GM18505 (cell line): ENCODE data around the gene SYNJ2.
"Not testable (repeated sequence)": the region's sequence is repeated elsewhere in the genome, so short reads cannot be mapped to it uniquely, and the experiment has no call there.

Source experiments
- ATAC-seq: cut with Tn5 transposase; IDR thresholded peaks from one replicate; pipeline ENCODE4 v1.9.1; 2021; ENCODE audit not compliant: unreplicated experiment
- POLR2A ChIP-seq: IDR thresholded peaks from 4 replicates; pipeline ENCODE4 v1.6.1; 2011; ENCODE audit warnings: borderline replicate concordance; ENCODE audit not compliant: insufficient read depth, insufficient read length; ENCODE audit errors: extremely low read depth

The SYNJ2 gene

GRCh38 chr6:157961832-157962575 is 19.7 kb upstream of the SYNJ2 start:
- TF ChIP-seq POLR2A = no peak
- no peak for ATAC-seq

DNA sequence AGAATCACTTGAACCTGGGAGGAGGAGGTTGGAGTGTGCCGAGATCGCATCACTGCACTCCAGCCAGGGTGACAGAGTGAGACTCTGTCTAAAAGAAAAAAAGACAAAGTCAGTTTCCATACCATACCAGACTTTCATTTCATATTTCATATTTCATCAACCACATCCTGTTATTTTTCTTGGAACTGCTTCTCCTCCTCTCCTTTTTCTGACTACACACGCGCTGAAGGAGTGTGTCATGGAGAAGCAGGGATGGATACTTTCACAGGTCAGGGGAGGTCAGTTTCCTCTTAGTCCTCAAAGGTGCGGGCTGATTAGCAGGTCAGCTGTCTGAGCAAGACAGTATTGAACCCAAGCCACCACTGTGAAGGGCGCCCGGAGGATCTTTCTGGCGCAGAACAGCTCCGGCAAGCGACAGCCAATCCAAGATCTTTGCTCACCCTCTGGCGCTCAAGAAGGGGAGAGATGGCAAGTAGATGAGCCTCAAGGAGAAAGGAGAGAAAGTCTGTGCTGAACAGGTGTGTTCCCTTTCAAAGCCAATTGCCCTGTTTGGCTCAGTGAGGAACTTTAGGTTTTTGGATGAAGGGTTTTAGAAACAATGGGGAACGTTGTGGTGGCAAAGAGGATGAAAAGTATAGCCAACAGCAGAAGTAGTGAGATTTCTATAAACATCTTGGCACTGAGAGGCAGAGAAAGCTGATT is 18.9 kb upstream of the SYNJ2 start:
- no peak for TF ChIP-seq POLR2A
- ATAC-seq = no peak

DNA sequence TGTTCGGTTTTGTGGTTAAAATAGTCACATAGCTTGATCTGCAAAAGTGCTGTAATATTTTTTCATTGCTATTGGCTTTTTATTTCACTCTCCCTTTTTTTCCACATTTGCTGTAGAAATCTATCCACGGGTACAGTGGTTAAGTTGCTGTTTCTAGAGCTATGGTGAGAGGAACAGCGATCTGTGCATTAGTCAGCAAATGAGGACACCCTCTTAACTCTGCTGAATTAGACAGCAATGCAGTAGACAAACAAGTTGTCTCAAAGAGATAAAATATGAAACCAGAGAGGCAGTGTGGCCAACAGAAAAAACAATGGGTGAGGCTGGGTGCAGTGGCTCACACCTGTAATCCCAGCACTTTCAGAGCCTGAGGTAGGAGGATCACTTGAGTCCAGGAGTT is 17.6 kb upstream of the SYNJ2 start:
- no peak for ATAC-seq
- TF ChIP-seq POLR2A = no peak

DNA sequence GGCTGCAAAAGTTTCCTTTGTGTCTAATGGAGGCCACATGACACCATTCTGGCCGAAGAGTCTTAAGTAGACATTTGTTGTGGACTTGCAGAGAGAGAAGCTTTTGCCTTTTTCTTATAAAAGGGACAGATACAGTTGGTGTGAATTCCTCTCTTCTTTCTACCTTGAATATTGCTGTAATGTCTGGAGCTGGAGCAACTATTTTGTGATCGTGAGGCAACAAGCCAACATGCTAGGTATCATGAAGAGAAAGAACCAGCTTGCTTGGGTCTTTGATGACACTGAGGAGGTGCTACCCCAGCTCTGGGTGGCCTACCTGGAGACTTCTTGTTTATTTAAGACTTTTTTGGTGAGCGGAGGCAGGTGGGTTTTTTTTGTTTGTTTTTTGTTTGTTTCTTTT is 16.3 kb upstream of the SYNJ2 start:
- TF ChIP-seq POLR2A = no peak
- ATAC-seq = no peak

DNA sequence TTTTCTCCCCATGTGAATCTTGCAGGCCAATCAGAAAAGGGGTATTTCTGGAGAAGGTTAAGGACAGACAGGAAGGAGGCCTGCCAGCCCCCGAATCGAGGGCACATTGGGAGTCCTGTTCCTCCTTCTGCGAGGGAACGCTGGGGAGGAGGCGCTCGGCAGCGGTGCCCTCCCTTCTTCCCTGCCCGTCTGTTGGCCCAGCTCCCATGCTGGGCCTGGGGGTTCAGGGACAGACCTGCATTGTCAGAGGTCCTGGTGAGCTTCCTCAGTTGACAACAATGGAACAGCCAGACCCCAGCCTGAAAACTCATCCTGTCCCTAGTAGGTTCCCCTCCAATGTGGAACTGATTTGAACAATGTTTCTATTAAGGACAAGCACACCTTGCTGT is 15.1 kb upstream of the SYNJ2 start:
- no peak for TF ChIP-seq POLR2A
- ATAC-seq = no peak

DNA sequence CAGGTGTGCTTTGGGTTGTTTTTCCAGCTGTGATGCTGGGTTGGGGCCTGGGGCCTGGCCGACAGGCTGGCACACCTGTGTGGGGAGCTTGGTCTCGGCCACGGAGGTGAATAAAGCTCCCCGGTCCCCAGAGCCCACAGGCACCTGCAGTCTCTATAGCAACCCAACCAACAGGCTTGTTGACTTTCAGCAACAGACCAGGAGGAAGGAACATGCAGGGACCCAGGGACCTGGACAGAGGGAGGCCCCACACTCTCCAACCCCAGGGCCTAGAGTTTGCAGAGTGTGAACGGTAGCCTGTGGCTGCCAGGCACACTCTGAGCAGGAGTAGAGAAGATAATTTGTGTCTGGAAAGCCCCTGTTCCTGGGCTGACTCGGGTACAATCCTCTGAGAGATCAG is 14.6 kb upstream of the SYNJ2 start:
- ATAC-seq = no peak

GRCh38 chr6:157967486-157967885 is 14.2 kb upstream of the SYNJ2 start:
- ATAC-seq = no peak
- TF ChIP-seq POLR2A = no peak

More for the DNA sequence above, 14.6 kb upstream of the SYNJ2 start:
- no peak for TF ChIP-seq POLR2A

- not testable (repeated sequence) for ATAC-seq
Observed at GRCh38 chr6:157972177-157972576, 9.5 kb upstream of the SYNJ2 start.

- TF ChIP-seq POLR2A = no peak
- no peak for ATAC-seq
Observed at GRCh38 chr6:157974341-157974894, 7.2 kb upstream of the SYNJ2 start.

DNA sequence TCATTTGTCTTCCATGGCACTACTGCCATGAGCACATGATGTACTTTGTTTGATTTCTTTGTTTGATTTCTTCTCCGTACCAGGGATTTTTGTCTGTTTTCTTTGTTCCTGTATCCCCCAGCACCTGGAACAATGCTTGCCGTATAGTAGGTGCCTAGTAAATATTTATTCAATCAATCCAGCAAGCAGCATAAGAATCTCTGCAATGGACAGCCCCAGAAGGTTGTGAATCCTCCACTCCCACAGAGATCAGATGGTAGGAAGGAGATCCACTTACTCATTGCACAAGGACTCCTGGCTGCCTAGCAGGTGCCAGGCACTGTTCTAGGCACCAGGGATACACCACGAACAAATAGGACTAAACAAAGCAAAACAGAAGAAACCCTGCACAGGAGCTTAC is 6.7 kb upstream of the SYNJ2 start:
- TF ChIP-seq POLR2A = no peak
- no peak for ATAC-seq

DNA sequence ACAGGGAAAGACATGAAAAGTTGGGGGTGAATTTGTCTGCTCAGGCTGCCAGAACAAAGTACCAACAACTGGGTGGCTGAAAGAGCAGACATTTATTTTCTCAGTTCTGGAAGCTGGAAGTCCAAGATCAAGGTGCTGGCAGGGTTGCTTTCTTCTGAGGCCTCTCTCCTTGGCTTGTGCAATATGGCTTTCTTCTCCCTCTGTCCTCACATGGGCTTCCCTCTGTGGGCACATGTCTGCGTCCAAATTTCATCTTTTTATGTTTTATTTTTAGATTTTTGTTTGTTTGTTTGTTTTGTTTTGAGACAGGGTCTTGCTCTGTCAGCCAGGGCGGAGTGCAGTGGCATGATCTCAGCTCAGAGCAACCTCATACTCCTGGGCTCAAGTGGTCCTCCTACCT is 6.2 kb upstream of the SYNJ2 start:
- no peak for ATAC-seq
- TF ChIP-seq POLR2A = no peak

DNA sequence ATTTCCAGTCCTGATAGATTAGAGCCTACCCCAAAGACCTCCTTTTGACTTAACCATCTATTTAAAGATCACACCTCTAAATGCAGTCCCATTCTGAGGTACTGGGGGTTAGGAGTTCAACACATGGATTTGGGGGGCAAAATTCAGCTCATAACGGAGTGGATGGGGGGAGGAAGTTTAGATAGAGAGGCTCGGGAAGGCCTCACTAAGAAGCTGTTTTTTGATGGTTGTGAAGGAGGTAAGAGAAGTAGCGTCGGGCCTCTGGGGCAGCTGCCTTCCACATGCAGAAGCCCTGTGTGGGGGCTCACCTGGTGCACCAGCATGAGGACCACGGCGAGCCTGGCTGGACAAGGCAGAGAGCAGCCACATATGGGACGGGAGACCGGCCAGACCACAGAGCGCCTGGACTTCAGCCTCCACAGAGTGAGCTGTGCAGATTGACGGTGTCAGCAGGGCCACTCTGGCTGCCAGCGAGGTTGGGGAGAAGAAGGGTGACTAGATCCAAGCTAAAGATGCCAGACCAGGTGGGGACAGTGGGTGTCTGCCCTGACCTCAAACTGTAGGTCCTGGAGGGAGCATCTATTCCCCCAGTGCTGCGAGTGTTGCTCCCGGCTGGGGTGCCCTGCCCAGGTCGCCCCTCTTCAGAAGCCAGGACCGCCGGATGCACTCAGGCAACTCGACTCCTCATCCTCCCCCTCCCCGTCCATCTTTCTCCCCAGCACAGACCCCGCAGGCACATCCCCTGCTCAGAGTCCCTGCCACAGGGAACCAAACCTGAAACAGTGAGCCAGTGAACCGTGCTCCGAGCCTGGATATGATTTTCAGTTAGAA is 5.1 kb upstream of the SYNJ2 start:
- TF ChIP-seq POLR2A = no peak
- no peak for ATAC-seq

DNA sequence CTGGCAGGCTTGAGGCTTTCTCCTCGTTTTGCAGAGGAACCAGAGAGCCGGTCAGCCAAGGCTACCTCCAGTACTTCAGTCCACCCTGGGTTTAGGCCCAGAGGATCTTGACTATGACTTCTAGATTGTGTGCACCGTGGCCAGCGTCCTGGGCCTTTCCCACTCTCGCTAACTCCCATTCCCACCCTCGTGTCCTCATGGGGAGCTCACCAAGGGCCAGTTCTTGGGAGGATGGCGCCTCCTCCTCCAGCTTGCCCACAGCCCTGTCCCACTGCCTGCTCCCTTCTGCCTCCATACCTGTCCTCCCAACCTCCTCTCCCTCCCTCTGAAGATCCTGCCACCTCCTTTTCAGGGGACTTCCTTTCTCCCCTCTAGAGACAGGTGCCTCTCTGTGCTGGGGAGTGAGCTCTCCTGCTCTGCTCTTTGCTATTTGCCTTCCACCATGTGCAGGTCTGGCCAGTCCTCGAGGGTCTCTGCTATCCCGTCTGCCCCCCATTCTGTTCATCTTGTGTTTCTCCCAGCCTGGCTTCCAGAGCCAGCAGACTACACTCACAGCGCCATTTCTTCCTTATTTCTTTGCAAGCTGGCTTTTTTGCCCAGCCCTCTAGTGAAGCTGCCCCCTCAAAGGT is 4.4 kb upstream of the SYNJ2 start:
- no peak for TF ChIP-seq POLR2A
- no peak for ATAC-seq
